ENCODE measurements around the gene DIPK1B. TPM values are rescaled to one million over a fixed set of nuclear protein-coding genes. Genes with fewer than 3 reads are reported as not detected.

Gene DIPK1B
- 10 to 100 TPM in 3 of 4 donors, 1 to 10 TPM in 1; 3.2 to 26.3 (median 21.0) TPM for total RNA-seq

GRCh38 chr9:136711751-136712689 lies at the start of gene DIPK1B:
DIPK1B (plus strand) TSS chr9:136712572; CDS start chr9:136712666, 94 bp downstream.
- Histone ChIP-seq H3K9me3 (no peaks in the 10 kb centered on the region), H3K27me3 (no peaks in the 10 kb centered on the region), H3K4me3 (peak within 1 kb of the TSS; percentile 36 to 53), H3K27ac (peak within 1 kb of the TSS; percentile 64 to 66), H3K36me3 (no peaks in the 10 kb centered on the region), H3K4me1 (peaks cover 0 to 7% of the 10 kb centered on the region in 2 donors)
- TF ChIP-seq CTCF (IDR thresholded peaks at IDR 0.05) (no peak), POLR2A (IDR thresholded peaks at IDR 0.05) (no peak)
- DNase-seq: no peak
- intact Hi-C loops (cut with DNase I; ENCODE audit: low total_unique reads): no loop called here

- intact Hi-C loops (cut with DNase I; ENCODE audit: low total_unique reads): no loop called here
- H3K4me1 ChIP-seq: peaks cover 0 to 9% of the 10 kb centered on the region in 2 donors
- H3K27me3 ChIP-seq: peaks cover 0 to 10% of the 10 kb centered on the region in 2 donors
- H3K9me3 ChIP-seq: no peaks in the 10 kb centered on the region
- H3K27ac ChIP-seq: peak within 1 kb of the TSS; percentile 56 to 64
- peak within 1 kb of the TSS; percentile 25 to 27 for H3K4me3 ChIP-seq
- no peaks in the 10 kb centered on the region for H3K36me3 ChIP-seq
- DNase-seq: peak in 1 of 2 donors; percentile 75
- TF ChIP-seq POLR2A (IDR thresholded peaks at IDR 0.05) (peak; percentile 23 to 41), CTCF (IDR thresholded peaks at IDR 0.05) (no peak)
These were observed 49.5 kb upstream of the DIPK1B start, which contains the start of gene EGFL7 for GRCh38 chr9:136662656-136663581. EGFL7 (plus strand) TSS chr9:136662916; CDS start chr9:136668283, 5,367 bp downstream.

- Histone ChIP-seq H3K27me3 (peaks cover 0 to 10% of the 10 kb centered on the region in 2 donors), H3K27ac (peak overlapping the region; percentile 55 to 56), H3K4me1 (peaks cover 0 to 9% of the 10 kb centered on the region in 2 donors), H3K9me3 (no peaks in the 10 kb centered on the region), H3K4me3 (peak overlapping the region; percentile 25 to 27), H3K36me3 (no peaks in the 10 kb centered on the region)
- DNase-seq: no peak
- intact Hi-C loops (cut with DNase I; ENCODE audit: low total_unique reads): no loop called here
- TF ChIP-seq POLR2A (IDR thresholded peaks at IDR 0.05): no peak
- TF ChIP-seq CTCF (IDR thresholded peaks at IDR 0.05): no peak
These were observed 48.1 kb upstream of the DIPK1B start for GRCh38 chr9:136664000-136664915.

- Histone ChIP-seq H3K27ac (peak overlapping the region; percentile 12 to 56), H3K4me3 (peak overlapping the region; percentile 25 to 27), H3K27me3 (peaks cover 0 to 18% of the 10 kb centered on the region in 2 donors), H3K9me3 (no peaks in the 10 kb centered on the region), H3K36me3 (no peaks in the 10 kb centered on the region), H3K4me1 (peaks cover 0 to 9% of the 10 kb centered on the region in 2 donors)
- DNase-seq: no peak
- intact Hi-C loops (cut with DNase I; ENCODE audit: low total_unique reads): no loop called here
- no peak for TF ChIP-seq POLR2A (IDR thresholded peaks at IDR 0.05)
- TF ChIP-seq CTCF (IDR thresholded peaks at IDR 0.05): peak in 1 of 4 experiments; percentile 25
These were observed 47.2 kb upstream of the DIPK1B start for GRCh38 chr9:136665111-136665703.
